Pancreas (tissue), 10 donors: ENCODE results near the gene CAPZB. TPM values are rescaled to one million over a fixed set of nuclear protein-coding genes. Genes with fewer than 3 reads are reported as not detected.
A peak's percentile ranks its signal among the peaks of the same experiment; 100 is the strongest.

Experiments used
- ATAC-seq, 4 donors: fragments of 200-7000 bp; cut with Tn5 transposase; one replicate each; pipeline versions ENCODE4 v1.8.0 to v1.9.1; 2020; ENCODE audit warnings: mild to moderate bottlenecking in 4 of 4, moderate library complexity in 4 of 4
- DNase-seq, 6 donors: peaks; one replicate each; pipeline ENCODE4 v3.0.0-alpha.2; 2020
- FAIRE-seq: peaks from 2 replicates; lab custom pipeline; 2012; peaks lifted over from hg19 to GRCh38; lab: Jason Lieb, UNC
- H3K27ac ChIP-seq, 4 donors: fragments of 200-600 bp; sonication (generic); 1 replicate in 3 of 4; 2 replicates in 1 of 4; pipeline versions ENCODE4 v1.5.0 to v1.8.0; 2020
- H3K27me3 ChIP-seq, 4 donors: fragments of 200-600 bp; one replicate each; pipeline ENCODE4 v1.8.0; 2021
- H3K36me3 ChIP-seq, 3 donors: fragments of 200-600 bp; sonication (generic) in 1 of 3; one replicate each; pipeline versions ENCODE4 v1.5.0 to v1.8.0; 2020 to 2021
- H3K4me1 ChIP-seq, 3 donors: fragments of 200-600 bp; one replicate each; pipeline ENCODE4 v1.8.0; 2021
- H3K4me3 ChIP-seq, 4 donors: fragments of 200-600 bp; sonication (generic) in 2 of 4; one replicate each; pipeline versions ENCODE4 v1.5.0 to v1.8.0; 2020 to 2021
- H3K9me3 ChIP-seq, 4 donors: fragments of 200-600 bp; one replicate each; pipeline ENCODE4 v1.8.0; 2021
- CTCF ChIP-seq, 4 donors: fragments of 200-600 bp; sonication (generic) in 3 of 4; IDR thresholded peaks; one replicate each; pipeline versions ENCODE4 v1.5.0 to v1.8.0; 2021; ENCODE audit warnings: antibody characterized with exemption in 4 of 4
- WGBS, 2 donors: extraction: QIAGEN DNeasy Blood & Tissue Kit; methylation state at CpG; one replicate each; pipeline ENCODE4 v1.1.7; 2013; 5-methylcytosine and 5-hydroxymethylcytosine counted together
- intact Hi-C, 3 donors: fragments of 100-400 bp; cut with DNase I; formaldehyde crosslinking; loops; one replicate each; pipeline versions ENCODE4 v1.11.1 to v1.14.2; 2022
- polyA plus RNA-seq, 2 donors: library from polyadenylated mRNA; stranded (reverse); fragments of 200-250 nt; gene quantifications; one replicate each; pipeline ENCODE4 v1.2.3, GENCODE V29; 2013
- total RNA-seq, 6 donors: library from RNA; stranded (reverse); fragmentation: NEBNext Ultra II Directional in 4 of 6; extraction: Animal tissue kit (Norgen Biotek cat#: 25700) in 4 of 6; gene quantifications; one replicate each; pipeline versions ENCODE4 v1.2.1 to v1.2.4, GENCODE V29; 2021 to 2023
- donor health status: healthy with polysubstance abuse.
- donor health status: DM: no; HTN: no; CAD: no; lungs with moderate emphysema.
- donor health status: DM: no; HTN: no; CAD: no.
- donor health status: control.
- donor health status: control.
- donor health status: Bipolar disorder and iron deficiency.
- donor health status: DM: yes; HTN: yes; CAD: no.
- donor health status: DM: no; HTN: no; CAD: no.
- donor health status: DM: no; HTN: no; CAD: no.
- donor health status: DM: yes; HTN: yes; CAD: no.

Gene CAPZB
- total and polyA plus RNA-seq, 8 donors = 43.2 to 124 (median 74.9) TPM

DNA sequence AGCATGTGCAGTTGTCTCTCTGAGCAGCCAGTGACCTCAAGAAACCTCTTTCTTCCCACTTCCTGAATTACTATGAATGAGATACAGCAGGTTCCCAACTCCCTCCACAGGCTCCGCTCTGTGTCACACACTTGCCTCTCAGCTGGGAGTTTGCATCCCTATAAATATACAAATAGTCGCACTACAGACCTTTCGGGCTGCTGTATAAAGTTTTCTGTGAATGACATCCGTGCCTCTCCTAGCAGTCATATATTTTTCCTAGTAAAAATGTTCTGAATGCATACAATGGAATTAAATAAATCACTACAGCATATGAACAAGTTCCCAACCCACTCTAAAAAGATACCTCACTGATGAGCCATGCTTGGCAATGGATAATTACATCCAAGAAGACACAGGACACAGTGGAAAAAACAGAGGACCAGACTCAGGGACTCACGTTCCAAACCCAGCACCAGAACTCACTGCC lies 66.8 kb downstream of the CAPZB start:
- ATAC-seq (peak in 1 of 4 donors; percentile 44), FAIRE-seq (no peak)
- WGBS, 2 donors = 87 to 91% methylated on average over 5 of the region's 5 CpGs

DNA sequence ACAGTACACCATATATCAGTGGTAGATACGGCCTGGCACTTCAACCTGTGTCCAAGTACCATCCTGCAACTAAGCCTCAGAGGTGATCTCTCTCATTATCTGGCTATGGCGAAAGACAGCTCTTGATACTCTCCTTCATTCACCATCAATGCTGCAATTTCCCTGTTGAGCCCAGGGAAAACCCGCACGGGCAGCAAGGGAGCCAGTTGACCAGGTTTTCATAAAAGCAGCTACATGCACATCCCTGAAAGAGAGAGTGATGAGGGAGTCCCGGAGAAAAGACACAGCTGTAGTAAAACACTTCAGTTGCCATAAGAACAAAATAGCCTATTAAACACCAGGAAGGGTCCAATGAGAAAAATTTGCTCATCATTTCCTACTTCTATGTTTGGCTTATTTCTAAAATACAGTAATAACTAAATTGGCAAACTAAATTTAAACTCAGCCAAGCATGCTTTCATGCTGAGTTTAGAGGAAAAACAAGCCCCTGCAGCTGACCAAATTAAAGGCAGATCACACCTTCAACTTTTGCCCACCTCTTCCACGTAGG lies 68.3 kb downstream of the CAPZB start:
- intact Hi-C loops = no loop called here
- no peak for ATAC-seq
- peaks cover 0 to 6% (median 0%) of the 10 kb centered on the region in 3 donors for H3K4me1 ChIP-seq

More for the DNA sequence above, 66.8 kb downstream of the CAPZB start:
- Histone ChIP-seq H3K4me3 (no peak overlapping the region), H3K9me3 (no peaks in the 10 kb centered on the region), H3K4me1 (peaks cover 0 to 8% (median 0%) of the 10 kb centered on the region in 3 donors), H3K27ac (no peak overlapping the region), H3K27me3 (no peaks in the 10 kb centered on the region), H3K36me3 (peaks cover 0 to 11% (median 4%) of the 10 kb centered on the region in 3 donors)
- intact Hi-C loops = no loop called here
- TF ChIP-seq CTCF (IDR thresholded peaks at IDR 0.05) = no peak
- DNase-seq = no peak

GRCh38 chr1:19416145-19416544 lies 69.2 kb downstream of the CAPZB start:
- ATAC-seq = no peak
- no peak overlapping the region for H3K4me3 ChIP-seq
- no peaks in the 10 kb centered on the region for H3K9me3 ChIP-seq
- H3K27me3 ChIP-seq = no peaks in the 10 kb centered on the region
- WGBS, 2 donors = 90 to 94% methylated on average over 5 of the region's 5 CpGs
- DNase-seq = no peak
- FAIRE-seq = no peak
- peaks cover 0 to 11% (median 4%) of the 10 kb centered on the region in 3 donors for H3K36me3 ChIP-seq
- intact Hi-C loops = no loop called here
- H3K4me1 ChIP-seq = no peaks in the 10 kb centered on the region
- no peak for TF ChIP-seq CTCF (IDR thresholded peaks at IDR 0.05)
- H3K27ac ChIP-seq = no peak overlapping the region

More for the DNA sequence above, 68.3 kb downstream of the CAPZB start:
- Histone ChIP-seq H3K4me3 (no peak overlapping the region), H3K36me3 (peaks cover 0 to 11% (median 4%) of the 10 kb centered on the region in 3 donors), H3K9me3 (no peaks in the 10 kb centered on the region), H3K27ac (no peak overlapping the region), H3K27me3 (no peaks in the 10 kb centered on the region)
- FAIRE-seq (no peak), DNase-seq (no peak)
- 80 to 82% methylated on average over 6 of the region's 6 CpGs for WGBS, 2 donors
- TF ChIP-seq CTCF (IDR thresholded peaks at IDR 0.05) = no peak

- H3K4me3 ChIP-seq = no peak overlapping the region
- 54 to 62% methylated on average over 2 of the region's 2 CpGs for WGBS, 2 donors
- ATAC-seq (peak in 2 of 4 donors; percentile 24 to 28), DNase-seq (no peak), FAIRE-seq (peak; percentile 68)
- H3K4me1 ChIP-seq = no peaks in the 10 kb centered on the region
- intact Hi-C loops = no loop called here
- no peak for TF ChIP-seq CTCF (IDR thresholded peaks at IDR 0.05)
- H3K27ac ChIP-seq = no peak overlapping the region
- H3K9me3 ChIP-seq = no peaks in the 10 kb centered on the region
- H3K27me3 ChIP-seq = no peaks in the 10 kb centered on the region
- peaks cover 0 to 11% (median 4%) of the 10 kb centered on the region in 3 donors for H3K36me3 ChIP-seq
Measured at GRCh38 chr1:19414515-19415121, 70.7 kb downstream of the CAPZB start.

DNA sequence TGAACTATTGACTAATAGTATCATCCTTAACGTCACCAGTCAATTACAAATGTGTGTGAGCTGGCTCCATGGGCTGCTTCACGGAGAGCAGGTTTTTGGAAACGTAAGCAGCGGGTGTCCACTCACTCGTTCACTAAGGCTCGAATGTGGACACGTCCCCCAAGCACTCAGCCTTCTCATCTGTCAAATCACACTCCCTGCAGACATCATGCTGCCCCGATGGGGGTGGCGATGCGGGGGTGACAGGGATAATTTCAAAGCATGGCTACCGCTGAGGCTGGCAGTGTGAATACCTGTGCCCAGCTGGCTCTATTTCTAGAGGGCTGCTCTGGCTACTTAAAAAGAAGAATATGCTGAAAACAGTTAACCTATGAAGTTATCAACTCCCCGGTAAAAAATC lies 71.3 kb downstream of the CAPZB start:
- no peak for ATAC-seq
- H3K4me1 ChIP-seq = no peaks in the 10 kb centered on the region
- FAIRE-seq = no peak

More for the DNA sequence above, 71.3 kb downstream of the CAPZB start:
- no peak overlapping the region for H3K4me3 ChIP-seq
- no peaks in the 10 kb centered on the region for H3K27me3 ChIP-seq
- TF ChIP-seq CTCF (IDR thresholded peaks at IDR 0.05) = no peak
- H3K36me3 ChIP-seq = peaks cover 0 to 5% (median 4%) of the 10 kb centered on the region in 3 donors
- WGBS, 2 donors = 87 to 90% methylated on average over 12 of the region's 12 CpGs
- DNase-seq = no peak
- H3K9me3 ChIP-seq = no peaks in the 10 kb centered on the region
- no peak overlapping the region for H3K27ac ChIP-seq
- intact Hi-C loops = no loop called here
